GM11168 (cell line): ENCODE results near the gene MLLT3.
"Not testable (repeated sequence)": the region's sequence is repeated elsewhere in the genome, so short reads cannot be mapped to it uniquely, and the experiment has no call there.

ENCODE experiments used
- in situ Hi-C: fragments of 300-500 bp; cut with MboI; formaldehyde crosslinking; loops from one replicate; pipeline ENCODE4 v1.12.0; 2022; ENCODE audit warnings: low sequenced_read_pairs; ENCODE audit not compliant: unreplicated experiment

MLLT3 gene

GRCh38 chr9:20622330-20623020 lies at the start of gene MLLT3:
MLLT3 (minus strand) TSS chr9:20622499.
- in situ Hi-C loops, result loop anchor here (10.0 to 25.0 kb wide), 3 partner anchors 268 to 685 kb away; no protein-coding TSS in a partner anchor

- in situ Hi-C loops, result no loop called here
Measured at GRCh38 chr9:20671635-20672034, 49.3 kb upstream of the MLLT3 start.

GRCh38 chr9:20670395-20670794 lies 48.1 kb upstream of the MLLT3 start:
- in situ Hi-C loops, result no loop called here

- in situ Hi-C loops, result no loop called here
Measured at GRCh38 chr9:20664501-20664900, 42.2 kb upstream of the MLLT3 start.

- in situ Hi-C loops, result no loop called here
Measured at GRCh38 chr9:20663133-20663532, 40.8 kb upstream of the MLLT3 start.

- in situ Hi-C loops, result no loop called here
Measured at GRCh38 chr9:20662156-20662555, 39.9 kb upstream of the MLLT3 start.

- in situ Hi-C loops, result no loop called here
Measured at GRCh38 chr9:20659474-20659967, 37.2 kb upstream of the MLLT3 start.

- in situ Hi-C loops, result no loop called here
Measured at GRCh38 chr9:20658677-20659473, 36.6 kb upstream of the MLLT3 start.

GRCh38 chr9:20658246-20658667 lies 36.0 kb upstream of the MLLT3 start:
- in situ Hi-C loops, result not testable (repeated sequence)

GRCh38 chr9:20651939-20652338 lies 29.6 kb upstream of the MLLT3 start:
- in situ Hi-C loops, result no loop called here

GRCh38 chr9:20650750-20651299 lies 28.5 kb upstream of the MLLT3 start:
- in situ Hi-C loops, result no loop called here

GRCh38 chr9:20650313-20650712 lies 28.0 kb upstream of the MLLT3 start:
- in situ Hi-C loops, result no loop called here

- in situ Hi-C loops, result no loop called here
Measured at GRCh38 chr9:20649381-20649780, 27.1 kb upstream of the MLLT3 start.

- in situ Hi-C loops, result no loop called here
Measured at GRCh38 chr9:20646656-20647055, 24.4 kb upstream of the MLLT3 start.

GRCh38 chr9:20643660-20644059 lies 21.4 kb upstream of the MLLT3 start:
- in situ Hi-C loops, result loop anchor here (5.0 kb wide), 1 partner anchor 94 kb away; no protein-coding TSS in a partner anchor

GRCh38 chr9:20642045-20642444 lies 19.7 kb upstream of the MLLT3 start:
- in situ Hi-C loops, result loop anchor here (5.0 kb wide), 1 partner anchor 95 kb away; no protein-coding TSS in a partner anchor

GRCh38 chr9:20640331-20641187 lies 18.3 kb upstream of the MLLT3 start:
- in situ Hi-C loops, result loop anchor here (5.0 kb wide), 1 partner anchor 97 kb away; no protein-coding TSS in a partner anchor

- in situ Hi-C loops, result loop anchor here (10.0 kb wide), 1 partner anchor 468 kb away; no protein-coding TSS in a partner anchor
Measured at GRCh38 chr9:20636888-20637440, 14.7 kb upstream of the MLLT3 start.

- in situ Hi-C loops, result loop anchor here (10.0 kb wide), 1 partner anchor 470 kb away; no protein-coding TSS in a partner anchor
Measured at GRCh38 chr9:20634895-20635294, 12.6 kb upstream of the MLLT3 start.
